ENCODE data around the gene TEAD4. TPM values are rescaled to one million over a fixed set of nuclear protein-coding genes. Genes with fewer than 3 reads are reported as not detected.

The TEAD4 gene
- total RNA-seq, 2 donors from 2014 or later: 12.9 to 41.5 TPM

DNA sequence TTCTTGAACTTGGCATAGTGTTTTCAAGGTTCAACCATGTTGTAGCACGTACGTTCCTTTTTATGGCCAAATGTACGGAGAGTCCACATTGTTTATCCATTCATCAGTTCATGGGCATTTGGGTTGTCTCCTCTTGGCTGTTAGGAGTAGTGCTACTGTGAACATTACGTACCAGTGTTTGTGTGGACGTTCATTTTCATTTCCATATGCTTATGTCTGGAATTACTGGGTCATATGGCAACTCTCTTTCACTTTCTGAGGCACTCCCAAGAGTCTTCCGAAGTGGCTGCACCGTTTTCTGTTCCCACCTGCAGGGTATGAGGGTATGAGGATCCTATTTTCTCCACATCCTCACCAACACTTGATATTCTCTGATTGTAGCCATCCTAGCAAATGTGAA lies 68.9 kb downstream of the TEAD4 start:
- H3K36me3 ChIP-seq: peaks cover 27% of the 10 kb centered on the region
- H3K27ac ChIP-seq: no peak overlapping the region
- no peaks in the 10 kb centered on the region for H3K9me3 ChIP-seq
- no peak for DNase-seq (ENCODE audit: low spot score)
- no peak for TF ChIP-seq CTCF (IDR thresholded peaks at IDR 0.05)
- peaks cover 0 to under 1% of the 10 kb centered on the region in 2 donors for H3K4me1 ChIP-seq
- H3K4me3 ChIP-seq: no peak overlapping the region
- no peaks in the 10 kb centered on the region for H3K27me3 ChIP-seq

DNA sequence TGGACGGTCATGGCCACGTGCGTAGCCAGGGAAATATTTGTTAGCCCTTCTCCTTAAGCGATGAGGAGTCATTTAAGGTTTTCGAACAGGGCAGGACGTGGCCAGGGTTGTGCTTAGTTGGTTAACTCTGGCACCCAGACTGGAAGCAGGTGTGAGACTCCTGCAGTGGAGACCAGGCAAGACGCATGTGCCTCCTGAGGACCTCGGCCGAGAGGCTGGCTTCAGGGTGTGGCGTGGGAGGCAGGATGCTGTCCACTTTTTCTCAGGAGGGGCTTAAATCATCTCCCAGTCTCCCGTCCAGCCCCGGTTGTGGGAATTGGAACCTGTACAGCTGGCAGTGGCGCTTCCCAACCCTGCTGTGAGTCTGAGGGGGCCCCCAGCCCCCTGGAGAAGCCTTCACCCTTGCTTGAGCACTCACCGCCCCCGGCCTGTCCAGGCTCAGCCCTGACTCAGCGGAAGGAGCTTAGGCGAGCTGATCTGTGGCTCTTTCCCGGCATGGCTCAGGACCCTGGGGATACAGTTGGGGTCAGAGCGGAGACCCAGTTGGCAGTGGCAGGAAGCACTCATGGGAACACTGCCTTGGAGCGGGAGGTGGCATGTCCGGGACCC lies 71.7 kb downstream of the TEAD4 start:
- Histone ChIP-seq H3K27ac (no peak overlapping the region), H3K4me3 (no peak overlapping the region), H3K27me3 (no peaks in the 10 kb centered on the region), H3K9me3 (no peaks in the 10 kb centered on the region), H3K4me1 (peaks cover 0 to 19% of the 10 kb centered on the region in 2 donors), H3K36me3 (peaks cover 27% of the 10 kb centered on the region)
- DNase-seq (ENCODE audit: low spot score): no peak
- no peak for TF ChIP-seq CTCF (IDR thresholded peaks at IDR 0.05)

GRCh38 chr12:3032161-3032560 lies 73.0 kb downstream of the TEAD4 start:
- Histone ChIP-seq H3K4me1 (peaks cover 0 to 19% of the 10 kb centered on the region in 2 donors), H3K27me3 (no peaks in the 10 kb centered on the region), H3K9me3 (no peaks in the 10 kb centered on the region), H3K36me3 (peaks cover 18% of the 10 kb centered on the region), H3K4me3 (no peak overlapping the region), H3K27ac (no peak overlapping the region)
- DNase-seq (ENCODE audit: low spot score): no peak
- TF ChIP-seq CTCF (IDR thresholded peaks at IDR 0.05): no peak

GRCh38 chr12:3032770-3033538 lies 73.8 kb downstream of the TEAD4 start:
- no peak overlapping the region for H3K27ac ChIP-seq
- peaks cover 0 to 19% of the 10 kb centered on the region in 2 donors for H3K4me1 ChIP-seq
- no peak for TF ChIP-seq CTCF (IDR thresholded peaks at IDR 0.05)
- peaks cover 17% of the 10 kb centered on the region for H3K36me3 ChIP-seq
- no peak overlapping the region for H3K4me3 ChIP-seq
- no peak for DNase-seq (ENCODE audit: low spot score)
- no peaks in the 10 kb centered on the region for H3K27me3 ChIP-seq
- no peaks in the 10 kb centered on the region for H3K9me3 ChIP-seq

DNA sequence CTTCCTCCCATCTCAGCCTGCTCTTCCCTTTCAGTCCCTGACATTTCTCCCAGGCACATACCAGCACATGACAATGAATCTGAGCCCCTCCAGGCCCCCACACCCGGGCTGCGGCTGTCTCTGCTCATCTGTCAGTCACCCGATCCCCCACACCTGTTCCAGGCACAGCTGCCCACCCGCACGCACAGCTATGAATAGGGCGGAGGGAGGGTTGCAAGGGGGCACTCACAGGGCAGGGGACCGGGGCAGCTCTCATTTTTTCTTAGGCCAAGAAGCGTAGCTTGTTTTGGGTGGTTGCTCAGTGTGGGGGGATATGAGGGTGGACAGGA lies 74.3 kb downstream of the TEAD4 start:
- no peaks in the 10 kb centered on the region for H3K27me3 ChIP-seq
- no peak overlapping the region for H3K4me3 ChIP-seq
- TF ChIP-seq CTCF (IDR thresholded peaks at IDR 0.05): no peak
- H3K4me1 ChIP-seq: peaks cover 0 to 19% of the 10 kb centered on the region in 2 donors
- no peak for DNase-seq (ENCODE audit: low spot score)
- H3K9me3 ChIP-seq: no peaks in the 10 kb centered on the region
- no peak overlapping the region for H3K27ac ChIP-seq
- peaks cover 17% of the 10 kb centered on the region for H3K36me3 ChIP-seq
